CD4-positive, alpha-beta T cell (primary cell): ENCODE results near the gene DHRS1. TPM values are rescaled to one million over a fixed set of nuclear protein-coding genes. Genes with fewer than 3 reads are reported as not detected.
A peak's percentile ranks its signal among the peaks of the same experiment; 100 is the strongest.

ENCODE experiments used
- ATAC-seq: fragments of 200-7000 bp; cut with Tn5 transposase; one replicate; pipeline ENCODE4 v1.10.0; 2022; ENCODE audit warnings: mild to moderate bottlenecking; ENCODE audit not compliant: poor library complexity
- CTCF ChIA-PET: fragments of 350-600 bp; sonication (Branson Sonifier 250); formaldehyde crosslinking; loops from one replicate; lab custom pipeline; 2021; ENCODE audit warnings: antibody characterized with exemption, inconsistent platforms; lab: Charles Lee
- POLR2A ChIA-PET: fragments of 350-600 bp; sonication (Branson Sonifier 250); formaldehyde crosslinking; loops from one replicate; lab custom pipeline; 2021; ENCODE audit warnings: antibody characterized with exemption, inconsistent platforms; lab: Charles Lee
- DNase-seq, 14 experiments: peaks; one replicate each; pipeline ENCODE4 v3.0.0-alpha.2; 2013 to 2020; ENCODE audit warnings: mixed read lengths in 2 of 14
- H3K27ac ChIP-seq, 2 donors: one replicate each; pipeline versions ENCODE4 v1.5.1 to v1.7.0; 2013; ENCODE audit warnings: low read length in 2 of 2, low read depth in 1 of 2, mild to moderate bottlenecking in 1 of 2
- H3K27me3 ChIP-seq, 2 experiments: 1 replicate in 1 of 2; 2 replicates in 1 of 2; pipeline versions ENCODE4 v1.6.1 to v1.7.0; 2013; ENCODE audit warnings: low read length in 2 of 2, control low read depth in 1 of 2, mild to moderate bottlenecking in 1 of 2, moderate library complexity in 1 of 2; ENCODE audit not compliant: insufficient read depth in 2 of 2, control insufficient read depth in 1 of 2
- H3K36me3 ChIP-seq: one replicate; pipeline ENCODE4 v1.6.1; 2013; ENCODE audit warnings: low read length, control low read depth; ENCODE audit not compliant: insufficient read depth
- H3K4me1 ChIP-seq: one replicate; pipeline ENCODE4 v1.6.1; 2013; ENCODE audit warnings: low read length, control low read depth; ENCODE audit not compliant: insufficient read depth
- H3K4me3 ChIP-seq: one replicate; pipeline ENCODE4 v1.5.1; 2013; ENCODE audit warnings: mild to moderate bottlenecking, low read length, moderate library complexity
- H3K9me3 ChIP-seq, 2 experiments: 1 replicate in 1 of 2; 2 replicates in 1 of 2; pipeline versions ENCODE4 v1.6.1 to v1.7.0; 2013; ENCODE audit warnings: low read length in 2 of 2, mild to moderate bottlenecking in 2 of 2, control low read depth in 1 of 2, moderate library complexity in 1 of 2; ENCODE audit not compliant: control insufficient read depth in 1 of 2, insufficient read depth in 1 of 2
- H3K27ac Mint-ChIP-seq: one replicate; pipeline ENCODE4 v1.8.0; 2020; ENCODE audit warnings: mixed read lengths
- H3K27me3 Mint-ChIP-seq: one replicate; pipeline ENCODE4 v1.8.0; 2021; ENCODE audit warnings: mixed read lengths
- H3K36me3 Mint-ChIP-seq: one replicate; pipeline ENCODE4 v1.8.0; 2021; ENCODE audit warnings: low read depth, mixed read lengths
- H3K4me1 Mint-ChIP-seq: one replicate; pipeline ENCODE4 v1.8.0; 2021; ENCODE audit warnings: low read depth, mixed read lengths
- H3K4me3 Mint-ChIP-seq: one replicate; pipeline ENCODE4 v1.8.0; 2020; ENCODE audit warnings: mild to moderate bottlenecking, mixed read lengths
- H3K9me3 Mint-ChIP-seq: one replicate; pipeline ENCODE4 v1.8.0; 2020; ENCODE audit warnings: mixed read lengths
- CTCF ChIP-seq: fragments of 200-600 bp; IDR thresholded peaks from one replicate; pipeline ENCODE4 v1.8.0; 2022; ENCODE audit warnings: antibody characterized with exemption, mild to moderate bottlenecking
- intact Hi-C, 2 experiments: fragments of 100-400 bp; cut with DNase I in 1 of 2; cut with micrococcal nuclease in 1 of 2; formaldehyde crosslinking; loops; one replicate each; pipeline versions ENCODE4 v1.15.1 to v1.9.0; 2023 to 2025; cut with DNase I, micrococcal nuclease
- total RNA-seq, 174 experiments: library from RNA in 2 of 174; stranded (reverse) in 2 of 174; gene quantifications; one replicate each; pipeline ENCODE4 v1.2.3 and lab custom pipeline; 2021 to 2026

The DHRS1 gene
- total RNA-seq, 2 experiments from 2014 or later, result 21.5 to 23.5 TPM

- Histone ChIP-seq H3K4me3 (peak overlapping the region; percentile 87), H3K27ac (peak overlapping the region; percentile 81 to 87), H3K36me3 (peaks cover 59% of the 10 kb centered on the region), H3K27me3 (no peaks in the 10 kb centered on the region), H3K9me3 (no peaks in the 10 kb centered on the region), H3K4me1 (peaks cover 56% of the 10 kb centered on the region)
- H3K27ac Mint-ChIP-seq, result peak overlapping the region; percentile 98
- H3K4me1 Mint-ChIP-seq, result peaks cover 64% of the 10 kb centered on the region
- H3K36me3 Mint-ChIP-seq, result peaks cover 89% of the 10 kb centered on the region
- ChIA-PET CTCF (interaction anchor here (1.0 to 6.8 kb wide), 6 partner anchors 9 to 131 kb away, joined by 3 to 90 read pairs (median 16); partner anchors contain the start of genes CIDEB, LTB4R, LTB4R2 and MDP1), POLR2A (interaction anchor here (0.8 to 5.7 kb wide), 20 partner anchors 8 to 210 kb away, joined by 3 to 66 read pairs (median 4); partner anchors contain the start of genes CBLN3, CHMP4A, CIDEB and DCAF11)
- DNase-seq, result no peak
- TF ChIP-seq CTCF, result no peak
- H3K27me3 Mint-ChIP-seq, result no peaks in the 10 kb centered on the region
- intact Hi-C loops, result no loop called here
- ATAC-seq, result no peak
- H3K4me3 Mint-ChIP-seq, result peak overlapping the region; percentile 99
- no peaks in the 10 kb centered on the region for H3K9me3 Mint-ChIP-seq
These were observed 873 bp upstream of the DHRS1 start for GRCh38 chr14:24300326-24300980.

GRCh38 chr14:24298892-24299254, 707 bp downstream of the DHRS1 start:
- ChIA-PET CTCF (interaction anchor here (2.0 to 6.8 kb wide), 6 partner anchors 11 to 133 kb away, joined by 6 to 90 read pairs (median 20); partner anchors contain the start of genes CIDEB, LTB4R, LTB4R2 and MDP1), POLR2A (interaction anchor here (1.4 to 5.7 kb wide), 11 partner anchors 9 to 208 kb away, joined by 3 to 66 read pairs (median 15); partner anchors contain the start of genes CBLN3, CHMP4A, CIDEB and DCAF11)
- intact Hi-C loops, result loop anchor here in 1 of 2 experiments (5.0 to 10.0 kb wide), 3 partner anchors 187 to 324 kb away; partner anchors contain the start of genes DCAF11 and NRL
- no peaks in the 10 kb centered on the region for H3K27me3 ChIP-seq
- DNase-seq (peak in 3 of 14 experiments; percentile 4 to 55 (median 37)), ATAC-seq (peak; percentile 2)
- H3K36me3 ChIP-seq, result peaks cover 48% of the 10 kb centered on the region
- peak overlapping the region; percentile 98 for H3K27ac Mint-ChIP-seq
- no peak for TF ChIP-seq CTCF
- no peaks in the 10 kb centered on the region for H3K9me3 ChIP-seq
- H3K4me1 ChIP-seq, result peaks cover 56% of the 10 kb centered on the region
- H3K9me3 Mint-ChIP-seq, result no peaks in the 10 kb centered on the region
- H3K27ac ChIP-seq, result peak overlapping the region in 1 of 2 donors; percentile 87
- H3K4me3 Mint-ChIP-seq, result peak overlapping the region; percentile 99
- H3K4me3 ChIP-seq, result peak overlapping the region; percentile 87
- H3K4me1 Mint-ChIP-seq, result peaks cover 64% of the 10 kb centered on the region
- peaks cover 86% of the 10 kb centered on the region for H3K36me3 Mint-ChIP-seq
- no peaks in the 10 kb centered on the region for H3K27me3 Mint-ChIP-seq

- Histone ChIP-seq H3K36me3 (peaks cover 44% of the 10 kb centered on the region), H3K27ac (peak overlapping the region in 1 of 2 donors; percentile 0), H3K4me1 (peaks cover 52% of the 10 kb centered on the region), H3K9me3 (no peaks in the 10 kb centered on the region), H3K27me3 (no peaks in the 10 kb centered on the region), H3K4me3 (no peak overlapping the region)
- Mint-ChIP-seq H3K27me3 (no peaks in the 10 kb centered on the region), H3K27ac (peak overlapping the region; percentile 67), H3K4me1 (peaks cover 59% of the 10 kb centered on the region), H3K36me3 (peaks cover 80% of the 10 kb centered on the region), H3K9me3 (no peaks in the 10 kb centered on the region), H3K4me3 (peak overlapping the region; percentile 74)
- ChIA-PET CTCF (interaction anchor here (0.8 to 6.8 kb wide), 15 partner anchors 12 to 207 kb away, joined by 3 to 90 read pairs (median 8); partner anchors contain the start of genes CBLN3, CHMP4A, CIDEB and KHNYN), POLR2A (interaction anchor here (0.7 to 5.7 kb wide), 9 partner anchors 13 to 183 kb away, joined by 3 to 66 read pairs (median 15); partner anchors contain the start of genes CBLN3, CHMP4A, DCAF11 and KHNYN)
- peak in 3 of 14 experiments; percentile 20 to 53 (median 50) for DNase-seq
- intact Hi-C loops, result loop anchor here (1.0 to 10.0 kb wide), 9 partner anchors 18 to 323 kb away; partner anchors contain the start of genes DCAF11 (in 1 of the 2), MDP1 (in 1 of the 2), NRL (in 1 of the 2) and RABGGTA (in 1 of the 2)
- peak; percentile 7 for ATAC-seq
- TF ChIP-seq CTCF, result peak; percentile 31
These were observed 2.2 kb downstream of the DHRS1 start for GRCh38 chr14:24297190-24297964.
